ENCODE measurements around the gene VPS41. TPM values are rescaled to one million over a fixed set of nuclear protein-coding genes. Genes with fewer than 3 reads are reported as not detected.

VPS41 gene
- polyA plus RNA-seq, 1 of the 3 experiments (the other 2 are of a cell fraction) = 20.4 TPM

DNA sequence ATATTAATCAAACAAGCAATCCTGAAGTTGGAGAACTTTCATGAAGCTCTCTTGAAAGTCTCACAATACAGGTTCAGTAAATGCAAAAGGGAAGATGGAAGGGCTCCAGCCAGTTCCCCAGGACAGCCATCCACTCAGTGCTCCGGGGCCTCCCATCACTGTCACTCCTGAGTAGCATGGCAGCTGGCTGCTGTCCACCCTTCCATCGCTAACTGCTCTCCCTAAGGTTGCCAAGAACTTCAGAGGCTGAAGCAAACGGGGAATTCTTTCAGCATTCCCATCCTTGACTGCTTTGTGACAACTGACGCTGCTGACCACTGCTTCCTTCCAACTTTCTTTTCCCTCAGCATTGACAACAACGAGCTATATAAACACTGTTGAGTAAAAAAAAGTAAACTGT lies 69.1 kb downstream of the VPS41 start:
- no peak for TF ChIP-seq TCF12 (IDR thresholded peaks at IDR 0.05)
- TF ChIP-seq MEF2A (IDR thresholded peaks at IDR 0.05; ENCODE audit: borderline replicate concordance, low read depth) = no peak
- TF ChIP-seq SIN3A (IDR thresholded peaks at IDR 0.05; ENCODE audit: borderline replicate concordance, low read depth, low read length) = no peak
- TF ChIP-seq FOSL2 (IDR thresholded peaks at IDR 0.05; ENCODE audit: borderline replicate concordance, low read depth) = no peak
- TF ChIP-seq, protein P1, sequence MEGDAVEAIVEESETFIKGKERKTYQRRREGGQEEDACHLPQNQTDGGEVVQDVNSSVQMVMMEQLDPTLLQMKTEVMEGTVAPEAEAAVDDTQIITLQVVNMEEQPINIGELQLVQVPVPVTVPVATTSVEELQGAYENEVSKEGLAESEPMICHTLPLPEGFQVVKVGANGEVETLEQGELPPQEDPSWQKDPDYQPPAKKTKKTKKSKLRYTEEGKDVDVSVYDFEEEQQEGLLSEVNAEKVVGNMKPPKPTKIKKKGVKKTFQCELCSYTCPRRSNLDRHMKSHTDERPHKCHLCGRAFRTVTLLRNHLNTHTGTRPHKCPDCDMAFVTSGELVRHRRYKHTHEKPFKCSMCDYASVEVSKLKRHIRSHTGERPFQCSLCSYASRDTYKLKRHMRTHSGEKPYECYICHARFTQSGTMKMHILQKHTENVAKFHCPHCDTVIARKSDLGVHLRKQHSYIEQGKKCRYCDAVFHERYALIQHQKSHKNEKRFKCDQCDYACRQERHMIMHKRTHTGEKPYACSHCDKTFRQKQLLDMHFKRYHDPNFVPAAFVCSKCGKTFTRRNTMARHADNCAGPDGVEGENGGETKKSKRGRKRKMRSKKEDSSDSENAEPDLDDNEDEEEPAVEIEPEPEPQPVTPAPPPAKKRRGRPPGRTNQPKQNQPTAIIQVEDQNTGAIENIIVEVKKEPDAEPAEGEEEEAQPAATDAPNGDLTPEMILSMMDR (IDR thresholded peaks at IDR 0.05) = no peak
- no peak for TF ChIP-seq NFIC (IDR thresholded peaks at IDR 0.05; ENCODE audit: borderline replicate concordance)
- TF ChIP-seq, protein P2, sequence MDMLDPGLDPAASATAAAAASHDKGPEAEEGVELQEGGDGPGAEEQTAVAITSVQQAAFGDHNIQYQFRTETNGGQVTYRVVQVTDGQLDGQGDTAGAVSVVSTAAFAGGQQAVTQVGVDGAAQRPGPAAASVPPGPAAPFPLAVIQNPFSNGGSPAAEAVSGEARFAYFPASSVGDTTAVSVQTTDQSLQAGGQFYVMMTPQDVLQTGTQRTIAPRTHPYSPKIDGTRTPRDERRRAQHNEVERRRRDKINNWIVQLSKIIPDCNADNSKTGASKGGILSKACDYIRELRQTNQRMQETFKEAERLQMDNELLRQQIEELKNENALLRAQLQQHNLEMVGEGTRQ (IDR thresholded peaks at IDR 0.05; ENCODE audit: borderline replicate concordance, low read depth, low read length) = no peak
- TF ChIP-seq, protein P3, sequence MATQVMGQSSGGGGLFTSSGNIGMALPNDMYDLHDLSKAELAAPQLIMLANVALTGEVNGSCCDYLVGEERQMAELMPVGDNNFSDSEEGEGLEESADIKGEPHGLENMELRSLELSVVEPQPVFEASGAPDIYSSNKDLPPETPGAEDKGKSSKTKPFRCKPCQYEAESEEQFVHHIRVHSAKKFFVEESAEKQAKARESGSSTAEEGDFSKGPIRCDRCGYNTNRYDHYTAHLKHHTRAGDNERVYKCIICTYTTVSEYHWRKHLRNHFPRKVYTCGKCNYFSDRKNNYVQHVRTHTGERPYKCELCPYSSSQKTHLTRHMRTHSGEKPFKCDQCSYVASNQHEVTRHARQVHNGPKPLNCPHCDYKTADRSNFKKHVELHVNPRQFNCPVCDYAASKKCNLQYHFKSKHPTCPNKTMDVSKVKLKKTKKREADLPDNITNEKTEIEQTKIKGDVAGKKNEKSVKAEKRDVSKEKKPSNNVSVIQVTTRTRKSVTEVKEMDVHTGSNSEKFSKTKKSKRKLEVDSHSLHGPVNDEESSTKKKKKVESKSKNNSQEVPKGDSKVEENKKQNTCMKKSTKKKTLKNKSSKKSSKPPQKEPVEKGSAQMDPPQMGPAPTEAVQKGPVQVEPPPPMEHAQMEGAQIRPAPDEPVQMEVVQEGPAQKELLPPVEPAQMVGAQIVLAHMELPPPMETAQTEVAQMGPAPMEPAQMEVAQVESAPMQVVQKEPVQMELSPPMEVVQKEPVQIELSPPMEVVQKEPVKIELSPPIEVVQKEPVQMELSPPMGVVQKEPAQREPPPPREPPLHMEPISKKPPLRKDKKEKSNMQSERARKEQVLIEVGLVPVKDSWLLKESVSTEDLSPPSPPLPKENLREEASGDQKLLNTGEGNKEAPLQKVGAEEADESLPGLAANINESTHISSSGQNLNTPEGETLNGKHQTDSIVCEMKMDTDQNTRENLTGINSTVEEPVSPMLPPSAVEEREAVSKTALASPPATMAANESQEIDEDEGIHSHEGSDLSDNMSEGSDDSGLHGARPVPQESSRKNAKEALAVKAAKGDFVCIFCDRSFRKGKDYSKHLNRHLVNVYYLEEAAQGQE (IDR thresholded peaks at IDR 0.05; ENCODE audit: low read depth, low read length) = no peak
- no peak for TF ChIP-seq RXRA (IDR thresholded peaks at IDR 0.05; ENCODE audit: borderline replicate concordance, low read depth)
- TF ChIP-seq, protein P4, sequence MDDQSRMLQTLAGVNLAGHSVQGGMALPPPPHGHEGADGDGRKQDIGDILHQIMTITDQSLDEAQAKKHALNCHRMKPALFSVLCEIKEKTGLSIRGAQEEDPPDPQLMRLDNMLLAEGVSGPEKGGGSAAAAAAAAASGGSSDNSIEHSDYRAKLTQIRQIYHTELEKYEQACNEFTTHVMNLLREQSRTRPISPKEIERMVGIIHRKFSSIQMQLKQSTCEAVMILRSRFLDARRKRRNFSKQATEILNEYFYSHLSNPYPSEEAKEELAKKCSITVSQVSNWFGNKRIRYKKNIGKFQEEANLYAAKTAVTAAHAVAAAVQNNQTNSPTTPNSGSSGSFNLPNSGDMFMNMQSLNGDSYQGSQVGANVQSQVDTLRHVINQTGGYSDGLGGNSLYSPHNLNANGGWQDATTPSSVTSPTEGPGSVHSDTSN (IDR thresholded peaks at IDR 0.05) = no peak
- TF ChIP-seq, protein P5, sequence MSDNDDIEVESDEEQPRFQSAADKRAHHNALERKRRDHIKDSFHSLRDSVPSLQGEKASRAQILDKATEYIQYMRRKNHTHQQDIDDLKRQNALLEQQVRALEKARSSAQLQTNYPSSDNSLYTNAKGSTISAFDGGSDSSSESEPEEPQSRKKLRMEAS (IDR thresholded peaks at IDR 0.05; ENCODE audit: low read depth) = no peak
- no peak for TF ChIP-seq NRF1 (IDR thresholded peaks at IDR 0.05; ENCODE audit: low read depth, low read length)
- TF ChIP-seq JUND (IDR thresholded peaks at IDR 0.05) = no peak
- TF ChIP-seq POLR2AphosphoS5 (IDR thresholded peaks at IDR 0.05; ENCODE audit: low read depth, low read length) = no peak
- Histone ChIP-seq H3F3A (replicated peaks; ENCODE audit: insufficient read depth) (no peaks in the 10 kb centered on the region), H3K9me2 (no peaks in the 10 kb centered on the region; the same call in 1 of the 2 replicates), H4K20me1 (ENCODE audit: insufficient read depth) (no peaks in the 10 kb centered on the region; the same call in 1 of the 2 replicates), H2AFZ (ENCODE audit: low read depth) (no peak overlapping the region), H3K9ac (no peak overlapping the region), H3K27ac (ENCODE audit: low read depth in 2 of 2, low read length in 1 of 2) (no peak overlapping the region), H3K4me1 (ENCODE audit: control insufficient read depth in 1 of 2, insufficient read depth in 2 of 2, low read depth in 1 of 2, low read length in 1 of 2) (peaks cover 0 to 4% of the 10 kb centered on the region in 2 experiments; a peak in 1 of 4 replicates), H3K9me3 (no peaks in the 10 kb centered on the region), H3K79me2 (ENCODE audit: insufficient read depth) (peaks cover 6% of the 10 kb centered on the region), H3K4me2 (no peak overlapping the region), H3K4me3 (ENCODE audit: low read depth in 2 of 2, low read length in 1 of 2) (no peak overlapping the region), H3K36me3 (replicated peaks in 1 of 2; ENCODE audit: control insufficient read depth in 1 of 2, insufficient read depth in 2 of 2, low read length in 1 of 2) (peaks cover 0 to 4% of the 10 kb centered on the region in 2 experiments), H3K27me3 (ENCODE audit: insufficient read depth) (no peaks in the 10 kb centered on the region)
- no peak for DNase-seq
- 90% methylated on average over 5 of the region's 5 CpGs for WGBS (ENCODE audit: low lambda C conversion rate)
- ChIA-PET POLR2A (no interaction called here), CTCF (no interaction called here)
